Measurements from ENCODE around the gene IQCE. TPM values are rescaled to one million over a fixed set of nuclear protein-coding genes. Genes with fewer than 3 reads are reported as not detected.

IQCE gene
- total RNA-seq, 1 donor from 2014 or later = 9.9 TPM

GRCh38 chr7:2617325-2617905, 58.6 kb downstream of the IQCE start:
- ATAC-seq (ENCODE audit: poor library complexity) (peak; percentile 32), DNase-seq (no peak)
- intact Hi-C loops (cut with DNase I) = no loop called here

GRCh38 chr7:2619116-2619515, 60.3 kb downstream of the IQCE start:
- intact Hi-C loops (cut with DNase I) = no loop called here
- DNase-seq (no peak), ATAC-seq (ENCODE audit: poor library complexity) (no peak)

- intact Hi-C loops (cut with DNase I) = no loop called here
- ATAC-seq (ENCODE audit: poor library complexity) (peak; percentile 71), DNase-seq (peak; percentile 81)
These were observed 62.5 kb downstream of the IQCE start for GRCh38 chr7:2621061-2621828.

DNA sequence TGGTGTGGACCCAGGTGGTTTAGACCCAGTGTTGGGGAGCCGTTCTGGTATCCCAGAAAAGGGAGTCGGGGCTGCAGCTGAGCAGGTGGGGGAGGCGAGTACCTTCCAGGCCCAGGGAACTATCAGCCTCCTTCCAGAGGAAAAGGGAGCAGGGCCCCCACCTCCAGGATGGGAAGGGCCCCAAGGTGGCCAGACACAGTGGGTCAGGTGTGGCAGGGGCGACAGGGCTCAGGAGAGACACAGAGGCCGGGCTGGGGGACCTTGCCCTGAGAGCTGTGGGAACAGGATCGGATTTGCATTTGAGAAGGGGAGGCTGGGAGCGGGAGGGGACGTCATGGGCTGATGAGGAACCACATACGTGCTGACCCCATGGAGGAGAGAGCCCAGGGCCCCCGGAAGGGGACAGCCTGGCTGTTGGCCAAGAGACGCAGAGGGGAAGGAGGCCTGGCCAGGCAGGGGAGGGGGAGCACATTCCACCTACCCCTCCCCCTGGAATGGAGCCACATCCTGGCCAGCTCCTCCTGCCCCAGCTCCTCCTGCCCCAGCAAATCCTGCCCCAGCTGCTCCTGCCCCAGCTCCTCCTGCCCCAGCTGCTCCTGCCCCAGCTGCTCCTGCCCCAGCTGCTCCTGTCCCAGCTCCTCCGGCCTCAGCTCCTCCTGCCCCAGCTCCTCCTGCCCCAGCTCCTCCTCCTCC, 63.3 kb downstream of the IQCE start:
- DNase-seq = no peak

GRCh38 chr7:2622869-2623697, 64.3 kb downstream of the IQCE start:
- ATAC-seq (ENCODE audit: poor library complexity) = peak; percentile 54
- no peak for DNase-seq
- intact Hi-C loops (cut with DNase I) = no loop called here

More for the DNA sequence above, 63.3 kb downstream of the IQCE start:
- intact Hi-C loops (cut with DNase I) = no loop called here
- no peak for ATAC-seq (ENCODE audit: poor library complexity)

DNA sequence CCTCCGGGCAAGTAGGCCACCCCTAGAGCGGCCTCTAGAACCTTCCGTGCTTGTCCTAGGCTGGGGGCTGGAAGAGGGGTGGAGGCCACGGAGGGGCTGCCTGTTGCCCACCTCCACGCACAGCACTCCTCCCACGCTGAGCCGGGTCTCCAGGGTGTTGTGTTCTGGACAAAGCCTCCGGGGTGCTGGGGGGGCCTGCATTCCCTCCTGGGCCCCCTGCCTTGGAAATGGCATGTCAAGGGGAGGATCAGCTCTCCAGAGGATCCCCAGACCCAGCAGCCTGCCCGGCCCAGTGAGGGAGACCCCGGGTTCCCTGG, 64.9 kb downstream of the IQCE start:
- intact Hi-C loops (cut with DNase I) = no loop called here
- DNase-seq = no peak
- no peak for ATAC-seq (ENCODE audit: poor library complexity)

GRCh38 chr7:2624293-2624886, 65.6 kb downstream of the IQCE start:
- intact Hi-C loops (cut with DNase I) = no loop called here
- DNase-seq (no peak), ATAC-seq (ENCODE audit: poor library complexity) (no peak)

DNA sequence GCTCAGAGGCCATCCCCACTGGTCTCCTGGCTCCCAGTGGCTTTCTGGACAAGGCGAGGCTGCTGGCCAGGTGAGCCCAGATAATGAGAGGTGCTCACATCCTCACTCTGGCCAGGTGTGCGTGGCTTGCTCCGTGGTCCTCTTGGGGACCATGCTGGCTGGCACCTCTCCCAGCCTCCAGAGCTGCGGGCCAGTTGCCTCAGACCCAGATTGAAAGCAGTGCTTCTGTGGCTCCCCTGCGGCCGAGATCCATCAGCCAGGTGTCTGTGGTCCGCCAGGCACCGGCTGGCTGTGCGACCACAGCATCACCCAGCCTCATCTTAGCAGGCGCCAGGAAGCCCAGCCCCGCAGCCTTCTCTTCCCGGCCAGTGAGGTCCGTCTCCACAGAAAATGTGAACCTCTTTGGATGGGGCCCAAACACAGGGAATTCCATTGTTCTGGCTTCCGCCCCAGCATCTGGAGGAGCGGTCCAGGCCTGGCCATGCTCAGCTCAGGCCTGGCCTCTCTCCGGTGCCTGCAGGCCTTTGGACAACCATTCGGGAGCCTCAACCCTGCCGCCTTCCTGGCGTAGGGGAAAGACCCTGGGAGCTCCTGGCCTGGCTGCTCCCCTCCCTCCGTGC, 67.8 kb downstream of the IQCE start:
- intact Hi-C loops (cut with DNase I) = no loop called here
- DNase-seq = no peak
- no peak for ATAC-seq (ENCODE audit: poor library complexity)

- no peak for DNase-seq
- intact Hi-C loops (cut with DNase I) = no loop called here
- no peak for ATAC-seq (ENCODE audit: poor library complexity)
These were observed 68.7 kb downstream of the IQCE start for GRCh38 chr7:2627258-2628129.

DNA sequence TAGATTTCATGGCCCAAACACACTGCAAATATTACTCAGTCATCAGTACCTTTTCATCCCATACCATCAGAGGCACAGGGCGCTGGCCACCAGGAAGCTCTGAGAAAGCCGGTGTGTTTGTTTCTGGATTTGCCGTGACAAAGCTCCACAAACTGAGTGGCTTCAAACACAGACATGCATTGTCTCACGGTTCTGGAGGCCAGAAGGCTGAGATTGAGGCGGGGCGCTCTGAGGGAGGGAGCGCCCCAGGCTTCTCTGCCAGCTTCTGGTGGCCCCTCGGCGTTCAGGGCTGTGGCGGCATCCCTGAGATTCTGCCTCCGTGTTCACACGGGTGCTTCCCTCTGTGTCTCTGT, 69.3 kb downstream of the IQCE start:
- DNase-seq (no peak), ATAC-seq (ENCODE audit: poor library complexity) (no peak)
- intact Hi-C loops (cut with DNase I) = no loop called here

DNA sequence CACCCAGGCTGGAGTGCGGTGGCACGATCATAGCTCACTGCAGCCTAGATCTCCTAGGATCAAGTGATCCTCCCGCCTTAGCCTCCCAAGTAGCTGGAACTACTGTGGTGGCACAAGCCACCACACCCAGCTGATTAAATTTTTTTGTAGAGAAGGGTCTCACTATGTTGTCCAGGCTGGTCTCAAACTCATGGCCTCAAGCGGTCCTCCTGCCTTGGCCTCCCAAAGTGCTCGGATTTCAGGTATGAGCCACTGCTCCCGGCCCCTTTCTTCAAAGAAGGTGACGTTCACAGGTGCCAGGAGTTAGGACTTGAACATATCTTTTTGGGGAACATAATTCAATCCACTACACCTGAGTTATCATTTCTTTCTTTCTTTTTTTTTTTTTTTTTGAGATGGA, 70.1 kb downstream of the IQCE start:
- intact Hi-C loops (cut with DNase I) = no loop called here
- ATAC-seq (ENCODE audit: poor library complexity) (no peak), DNase-seq (no peak)

GRCh38 chr7:2629746-2630681, 71.2 kb downstream of the IQCE start:
- intact Hi-C loops (cut with DNase I) = no loop called here
- DNase-seq = no peak
- no peak for ATAC-seq (ENCODE audit: poor library complexity)

GRCh38 chr7:2631946-2632732, 73.4 kb downstream of the IQCE start, which contains the start of gene TTYH3:
TSS of gene TTYH3 (plus strand) at chr7:2631986. CDS start at chr7:2632156, 170 bp downstream.
- intact Hi-C loops (cut with DNase I) = no loop called here
- ATAC-seq (ENCODE audit: poor library complexity) (peak; percentile 2), DNase-seq (peak; percentile 68)

DNA sequence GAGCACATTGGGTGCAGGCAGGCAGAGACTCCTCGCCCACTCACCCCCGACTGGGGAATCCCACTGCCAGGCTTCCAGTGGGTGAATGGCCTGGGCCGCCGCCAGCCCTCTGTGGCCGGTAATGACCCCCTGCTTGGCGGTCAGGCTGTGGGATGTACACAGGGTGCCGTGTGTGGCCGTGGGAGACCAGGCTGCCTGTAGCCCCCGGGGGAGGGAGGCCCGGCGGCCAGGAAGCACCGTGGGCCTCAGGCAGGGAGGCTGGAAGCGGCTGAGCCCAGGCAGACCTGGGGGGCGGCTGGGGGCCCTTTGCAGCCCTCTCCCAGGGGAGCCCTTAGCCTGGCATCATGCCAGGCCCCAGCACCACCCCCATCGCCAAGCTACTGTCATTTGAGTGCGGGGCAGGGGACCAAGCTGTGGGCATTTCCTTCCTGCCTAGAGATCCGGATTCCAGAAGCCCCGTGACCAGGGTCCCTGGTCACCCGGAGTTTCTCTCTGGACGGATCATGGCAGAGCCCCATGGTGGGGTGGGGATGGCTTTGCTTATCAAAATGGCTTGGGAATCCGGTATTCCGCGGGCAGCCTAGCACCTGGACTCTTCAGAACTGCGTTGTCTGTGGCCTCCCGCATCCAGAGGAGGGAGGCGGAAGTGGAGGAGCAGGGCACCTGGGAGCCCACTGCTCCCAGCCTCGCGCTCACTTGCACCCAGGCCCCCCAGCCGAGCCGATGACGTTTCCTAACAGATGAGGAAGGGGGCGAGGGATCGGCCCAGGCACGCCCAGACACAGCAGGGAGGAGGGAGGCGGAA, 74.2 kb downstream of the IQCE start:
- intact Hi-C loops (cut with DNase I) = no loop called here
- DNase-seq = peak; percentile 77
- peak; percentile 3 for ATAC-seq (ENCODE audit: poor library complexity)

Measured in Right ventricle myocardium superior (tissue), 1 donor.